GM23338 (cell line): Measurements from ENCODE around the gene OLFML2B. TPM values are rescaled to one million over a fixed set of nuclear protein-coding genes. Genes with fewer than 3 reads are reported as not detected.

Experiments used
- ATAC-seq: fragments of 200-7000 bp; cut with Tn5 transposase; 3 replicates; pipeline ENCODE4 v1.9.1; 2020
- DNase-seq: peaks from one replicate; pipeline ENCODE4 v3.0.0-alpha.2; 2015; ENCODE audit warnings: low spot score
- H2AFZ ChIP-seq: fragments of 200-600 bp; sonication (generic); 2 replicates; pipeline ENCODE4 v1.8.0; 2016; ENCODE audit warnings: antibody characterized with exemption, mild to moderate bottlenecking, moderate library complexity
- H3F3A ChIP-seq: fragments of 200-600 bp; sonication (generic); replicated peaks from 2 replicates; pipeline ENCODE4 v1.8.0; 2017; ENCODE audit warnings: antibody characterized with exemption, mixed run types, low read depth
- H3K27ac ChIP-seq: fragments of 200-600 bp; sonication (generic); 2 replicates; pipeline ENCODE4 v1.6.1; 2016; ENCODE audit warnings: low read depth
- H3K27me3 ChIP-seq: fragments of 200-600 bp; sonication (generic); 2 replicates; pipeline ENCODE4 v1.8.0; 2016; ENCODE audit warnings: mild to moderate bottlenecking, mixed run types, moderate library complexity; ENCODE audit not compliant: insufficient read depth
- H3K36me3 ChIP-seq: fragments of 200-600 bp; sonication (generic); 2 replicates; pipeline ENCODE4 v1.8.0; 2016; ENCODE audit warnings: mild to moderate bottlenecking; ENCODE audit not compliant: insufficient read depth
- H3K4me1 ChIP-seq: fragments of 200-600 bp; sonication (generic); 2 replicates; pipeline ENCODE4 v1.8.0; 2016; ENCODE audit warnings: mild to moderate bottlenecking, moderate library complexity; ENCODE audit not compliant: insufficient read depth
- H3K4me2 ChIP-seq: fragments of 200-600 bp; sonication (generic); 2 replicates; pipeline ENCODE4 v1.7.1; 2017; ENCODE audit warnings: mixed run types
- H3K4me3 ChIP-seq: fragments of 200-600 bp; sonication (generic); 2 replicates; pipeline ENCODE4 v1.6.1; 2016; ENCODE audit warnings: mixed run types
- H3K79me2 ChIP-seq: fragments of 200-600 bp; sonication (generic); replicated peaks from 2 replicates; pipeline ENCODE4 v1.8.0; 2017; ENCODE audit warnings: mild to moderate bottlenecking; ENCODE audit not compliant: insufficient read depth
- H3K9me2 ChIP-seq: fragments of 200-600 bp; sonication (generic); 2 replicates; pipeline ENCODE4 v1.8.0; 2017; ENCODE audit not compliant: insufficient read depth
- H4K20me1 ChIP-seq: fragments of 200-600 bp; sonication (generic); replicated peaks from 2 replicates; pipeline ENCODE4 v1.8.0; 2017; ENCODE audit warnings: mild to moderate bottlenecking; ENCODE audit not compliant: insufficient read depth
- H3K27ac Mint-ChIP-seq: 2 replicates; pipeline ENCODE4 v1.8.0; 2020; ENCODE audit warnings: inconsistent platforms, mild to moderate bottlenecking, moderate library complexity, mixed read lengths
- H3K27me3 Mint-ChIP-seq: 3 replicates; pipeline ENCODE4 v1.8.0; 2022; ENCODE audit warnings: low read depth, mild to moderate bottlenecking, moderate library complexity, mixed read lengths, inconsistent platforms; ENCODE audit not compliant: insufficient read depth, poor library complexity
- H3K36me3 Mint-ChIP-seq: 3 replicates; pipeline ENCODE4 v1.8.0; 2021; ENCODE audit warnings: low read depth, mild to moderate bottlenecking, inconsistent platforms, moderate library complexity, mixed read lengths
- H3K4me1 Mint-ChIP-seq: 3 replicates; pipeline ENCODE4 v1.8.0; 2020; ENCODE audit warnings: mild to moderate bottlenecking, inconsistent platforms, mixed read lengths
- H3K4me3 Mint-ChIP-seq: 3 replicates; pipeline ENCODE4 v1.8.0; 2021; ENCODE audit warnings: moderate library complexity, mild to moderate bottlenecking, inconsistent platforms, mixed read lengths
- H3K9me3 Mint-ChIP-seq: 3 replicates; pipeline ENCODE4 v1.8.0; 2020; ENCODE audit warnings: moderate library complexity, mild to moderate bottlenecking, inconsistent platforms, mixed read lengths
- EZH2 ChIP-seq: fragments of 200-600 bp; sonication (generic); IDR thresholded peaks from one replicate; pipeline ENCODE4 v1.8.0; 2017; ENCODE audit warnings: antibody characterized with exemption, mild to moderate bottlenecking, low read depth; ENCODE audit not compliant: unreplicated experiment
- EZH2phosphoT487 ChIP-seq: fragments of 200-600 bp; sonication (generic); IDR thresholded peaks from one replicate; pipeline ENCODE4 v1.8.1; 2018; ENCODE audit warnings: antibody characterized with exemption; ENCODE audit not compliant: unreplicated experiment
- NANOG ChIP-seq: IDR thresholded peaks from 2 replicates; pipeline ENCODE4 v1.6.1; 2016; ENCODE audit warnings: antibody characterized with exemption, borderline replicate concordance
- POLR2AphosphoS5 ChIP-seq: IDR thresholded peaks from 2 replicates; pipeline ENCODE4 v1.6.1; 2016; ENCODE audit warnings: antibody characterized with exemption, low read depth
- STAT1 ChIP-seq: IDR thresholded peaks from one replicate; pipeline ENCODE4 v1.6.1; 2016; ENCODE audit warnings: antibody characterized with exemption; ENCODE audit not compliant: unreplicated experiment
- ZNF114 ChIP-seq: fragments of 250-450 bp; sonication (Bioruptor Pico); IDR thresholded peaks from 2 replicates; pipeline ENCODE4 v1.5.0; 2020; ENCODE audit warnings: mild to moderate bottlenecking, moderate library complexity
- ZNF331 ChIP-seq: fragments of 250-450 bp; sonication (Bioruptor Pico); IDR thresholded peaks from 2 replicates; pipeline ENCODE4 v1.5.0; 2020; ENCODE audit warnings: low read depth, mild to moderate bottlenecking, moderate library complexity
- ZNF462 ChIP-seq: fragments of 250-450 bp; sonication (Bioruptor Pico); IDR thresholded peaks from 2 replicates; pipeline ENCODE4 v1.5.0; 2020; ENCODE audit warnings: mild to moderate bottlenecking, moderate library complexity
- polyA plus RNA-seq: library from polyadenylated mRNA; unstranded; fragments of >200 nt; fragmentation: Nextera tagmentation; extraction: Ambion mirVana; gene quantifications from 2 replicates; pipeline ENCODE4 v1.2.1, GENCODE V29; 2016
- total RNA-seq: library from RNA; depleted of rRNA; stranded (reverse); fragments of >200 nt; shearing (Covaris generic); gene quantifications from 2 replicates; pipeline ENCODE4 v1.2.3, GENCODE V29; 2014
- TF ChIP-seq, protein P1 (sequence below): IDR thresholded peaks from one replicate; pipeline ENCODE4 v1.6.1; 2018; ENCODE audit warnings: antibody characterized with exemption; ENCODE audit not compliant: unreplicated experiment
- TF ChIP-seq, protein P2 (sequence below), 2 experiments: fragments of 200-600 bp in 1 of 2; sonication (generic) in 1 of 2; conservative IDR thresholded peaks; 2 replicates each; pipeline versions ENCODE4 v1.5.1 to v1.6.1; 2016 to 2017; ENCODE audit warnings: antibody characterized with exemption in 2 of 2, low read depth in 2 of 2, mild to moderate bottlenecking in 2 of 2, moderate library complexity in 1 of 2

OLFML2B gene
- total and polyA plus RNA-seq, 2 experiments from 2014 or later = 2.9 to 4.3 TPM

GRCh38 chr1:161945306-161946060 is 78.2 kb downstream of the OLFML2B start:
- Histone ChIP-seq H3K4me3 (no peak overlapping the region), H3K27me3 (no peaks in the 10 kb centered on the region), H4K20me1 (no peaks in the 10 kb centered on the region), H3K36me3 (no peaks in the 10 kb centered on the region), H2AFZ (no peak overlapping the region), H3K27ac (no peak overlapping the region), H3K9me2 (no peaks in the 10 kb centered on the region), H3K4me1 (peaks cover 6% of the 10 kb centered on the region; the same call in 1 of the 2 replicates), H3K4me2 (no peak overlapping the region), H3F3A (no peaks in the 10 kb centered on the region), H3K79me2 (no peaks in the 10 kb centered on the region)
- Mint-ChIP-seq H3K4me1 (peaks cover 18% of the 10 kb centered on the region), H3K27me3 (no peaks in the 10 kb centered on the region), H3K4me3 (no peak overlapping the region), H3K27ac (peak overlapping the region; percentile 42; the same call in 1 of the 2 replicates), H3K36me3 (no peaks in the 10 kb centered on the region), H3K9me3 (no peaks in the 10 kb centered on the region)
- DNase-seq (peak; percentile 10), ATAC-seq (peak; percentile 55)
- no peak for TF ChIP-seq ZNF462
- no peak for TF ChIP-seq EZH2phosphoT487
- TF ChIP-seq ZNF114 (CRISPR knock-in tag) = no peak
- TF ChIP-seq, protein P1, sequence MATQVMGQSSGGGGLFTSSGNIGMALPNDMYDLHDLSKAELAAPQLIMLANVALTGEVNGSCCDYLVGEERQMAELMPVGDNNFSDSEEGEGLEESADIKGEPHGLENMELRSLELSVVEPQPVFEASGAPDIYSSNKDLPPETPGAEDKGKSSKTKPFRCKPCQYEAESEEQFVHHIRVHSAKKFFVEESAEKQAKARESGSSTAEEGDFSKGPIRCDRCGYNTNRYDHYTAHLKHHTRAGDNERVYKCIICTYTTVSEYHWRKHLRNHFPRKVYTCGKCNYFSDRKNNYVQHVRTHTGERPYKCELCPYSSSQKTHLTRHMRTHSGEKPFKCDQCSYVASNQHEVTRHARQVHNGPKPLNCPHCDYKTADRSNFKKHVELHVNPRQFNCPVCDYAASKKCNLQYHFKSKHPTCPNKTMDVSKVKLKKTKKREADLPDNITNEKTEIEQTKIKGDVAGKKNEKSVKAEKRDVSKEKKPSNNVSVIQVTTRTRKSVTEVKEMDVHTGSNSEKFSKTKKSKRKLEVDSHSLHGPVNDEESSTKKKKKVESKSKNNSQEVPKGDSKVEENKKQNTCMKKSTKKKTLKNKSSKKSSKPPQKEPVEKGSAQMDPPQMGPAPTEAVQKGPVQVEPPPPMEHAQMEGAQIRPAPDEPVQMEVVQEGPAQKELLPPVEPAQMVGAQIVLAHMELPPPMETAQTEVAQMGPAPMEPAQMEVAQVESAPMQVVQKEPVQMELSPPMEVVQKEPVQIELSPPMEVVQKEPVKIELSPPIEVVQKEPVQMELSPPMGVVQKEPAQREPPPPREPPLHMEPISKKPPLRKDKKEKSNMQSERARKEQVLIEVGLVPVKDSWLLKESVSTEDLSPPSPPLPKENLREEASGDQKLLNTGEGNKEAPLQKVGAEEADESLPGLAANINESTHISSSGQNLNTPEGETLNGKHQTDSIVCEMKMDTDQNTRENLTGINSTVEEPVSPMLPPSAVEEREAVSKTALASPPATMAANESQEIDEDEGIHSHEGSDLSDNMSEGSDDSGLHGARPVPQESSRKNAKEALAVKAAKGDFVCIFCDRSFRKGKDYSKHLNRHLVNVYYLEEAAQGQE = no peak
- TF ChIP-seq, protein P2, sequence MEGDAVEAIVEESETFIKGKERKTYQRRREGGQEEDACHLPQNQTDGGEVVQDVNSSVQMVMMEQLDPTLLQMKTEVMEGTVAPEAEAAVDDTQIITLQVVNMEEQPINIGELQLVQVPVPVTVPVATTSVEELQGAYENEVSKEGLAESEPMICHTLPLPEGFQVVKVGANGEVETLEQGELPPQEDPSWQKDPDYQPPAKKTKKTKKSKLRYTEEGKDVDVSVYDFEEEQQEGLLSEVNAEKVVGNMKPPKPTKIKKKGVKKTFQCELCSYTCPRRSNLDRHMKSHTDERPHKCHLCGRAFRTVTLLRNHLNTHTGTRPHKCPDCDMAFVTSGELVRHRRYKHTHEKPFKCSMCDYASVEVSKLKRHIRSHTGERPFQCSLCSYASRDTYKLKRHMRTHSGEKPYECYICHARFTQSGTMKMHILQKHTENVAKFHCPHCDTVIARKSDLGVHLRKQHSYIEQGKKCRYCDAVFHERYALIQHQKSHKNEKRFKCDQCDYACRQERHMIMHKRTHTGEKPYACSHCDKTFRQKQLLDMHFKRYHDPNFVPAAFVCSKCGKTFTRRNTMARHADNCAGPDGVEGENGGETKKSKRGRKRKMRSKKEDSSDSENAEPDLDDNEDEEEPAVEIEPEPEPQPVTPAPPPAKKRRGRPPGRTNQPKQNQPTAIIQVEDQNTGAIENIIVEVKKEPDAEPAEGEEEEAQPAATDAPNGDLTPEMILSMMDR (conservative IDR thresholded peaks at IDR 0.05; ENCODE audit: low read depth in 2 of 2) = no peak
- no peak for TF ChIP-seq STAT1
- TF ChIP-seq POLR2AphosphoS5 = no peak
- TF ChIP-seq ZNF331 = no peak
- no peak for TF ChIP-seq EZH2
- TF ChIP-seq NANOG = no peak
